Esophagus squamous epithelium (tissue), 5 donors: Measurements from ENCODE around the gene MCM9. TPM values are rescaled to one million over a fixed set of nuclear protein-coding genes. Genes with fewer than 3 reads are reported as not detected.

ENCODE experiments used
- DNase-seq: peaks from one replicate; lab custom pipeline; 2025; lab: John Stamatoyannopoulos, UW
- H3K27ac ChIP-seq, 4 donors: fragments of 200-600 bp; sonication (generic); one replicate each; pipeline ENCODE4 v1.5.1; 2016 to 2019; ENCODE audit warnings: mild to moderate bottlenecking in 1 of 4
- H3K27me3 ChIP-seq, 4 donors: fragments of 200-600 bp; sonication (generic); 1 replicate in 3 of 4; 2 replicates in 1 of 4; pipeline versions ENCODE4 v1.5.1 to v1.6.0; 2017 to 2021; ENCODE audit warnings: antibody characterized with exemption in 1 of 4
- H3K36me3 ChIP-seq, 3 donors: fragments of 200-600 bp; sonication (generic); one replicate each; pipeline ENCODE4 v1.5.1; 2016 to 2019
- H3K4me1 ChIP-seq, 3 donors: fragments of 200-600 bp; sonication (generic); one replicate each; pipeline ENCODE4 v1.5.1; 2017 to 2019
- H3K4me3 ChIP-seq, 4 donors: fragments of 200-600 bp; sonication (generic); 1 replicate in 3 of 4; 2 replicates in 1 of 4; pipeline ENCODE4 v1.5.1; 2016 to 2019; ENCODE audit warnings: mild to moderate bottlenecking in 2 of 4, moderate library complexity in 1 of 4
- H3K9me3 ChIP-seq, 3 donors: fragments of 200-600 bp; sonication (generic); one replicate each; pipeline ENCODE4 v1.5.1; 2016 to 2019
- CTCF ChIP-seq, 6 experiments: fragments of 450-650 bp in 4 of 6; fragments of 200-600 bp in 2 of 6; sonication (generic) in 2 of 6; IDR thresholded peaks; one replicate each; pipeline ENCODE4 v1.5.1; 2016 to 2019; ENCODE audit warnings: antibody characterized with exemption in 6 of 6, mild to moderate bottlenecking in 4 of 6, moderate library complexity in 4 of 6
- POLR2A ChIP-seq, 4 donors: fragments of 450-650 bp; IDR thresholded peaks; one replicate each; pipeline ENCODE4 v1.6.1; 2017; ENCODE audit warnings: antibody characterized with exemption in 4 of 4, mild to moderate bottlenecking in 4 of 4, moderate library complexity in 3 of 4
- WGBS, 2 donors: methylation state at CpG; one replicate each; pipeline ENCODE4 v1.1.5; 2018; 5-methylcytosine and 5-hydroxymethylcytosine counted together
- intact Hi-C: fragments of 100-400 bp; cut with DNase I; formaldehyde crosslinking; loops from one replicate; pipeline ENCODE4 v1.15.0; 2022
- total RNA-seq, 4 donors: library from RNA; depleted of rRNA; stranded (reverse); fragments of >200 nt; gene quantifications; one replicate each; pipeline ENCODE4 v1.1.0, GENCODE V29; 2016
- donor health status: DM: yes; HTN: yes; CAD: no.

MCM9 gene
- total RNA-seq, 4 donors from 2014 or later: 11.1 to 22.3 (median 15.1) TPM

- WGBS, 2 donors: 86 to 89% methylated on average over 2 of the region's 2 CpGs
- no peak for DNase-seq
- Histone ChIP-seq H3K36me3 (peaks cover 5 to 43% (median 12%) of the 10 kb centered on the region in 3 donors), H3K4me1 (no peaks in the 10 kb centered on the region), H3K27me3 (no peaks in the 10 kb centered on the region), H3K9me3 (no peaks in the 10 kb centered on the region), H3K4me3 (no peak overlapping the region), H3K27ac (no peak overlapping the region)
- no peak for TF ChIP-seq CTCF (IDR thresholded peaks at IDR 0.05)
- no peak for TF ChIP-seq POLR2A (IDR thresholded peaks at IDR 0.05)
- intact Hi-C loops: no loop called here
Measured at GRCh38 chr6:118829817-118830478, 105.0 kb downstream of the MCM9 start.

GRCh38 chr6:118826096-118826495 lies 108.9 kb downstream of the MCM9 start:
- H3K4me1 ChIP-seq: no peaks in the 10 kb centered on the region
- no peak for DNase-seq
- peaks cover 5 to 77% (median 12%) of the 10 kb centered on the region in 3 donors for H3K36me3 ChIP-seq
- TF ChIP-seq CTCF (IDR thresholded peaks at IDR 0.05): no peak
- TF ChIP-seq POLR2A (IDR thresholded peaks at IDR 0.05): no peak
- no peak overlapping the region for H3K27ac ChIP-seq
- H3K9me3 ChIP-seq: no peaks in the 10 kb centered on the region
- no peaks in the 10 kb centered on the region for H3K27me3 ChIP-seq
- no peak overlapping the region for H3K4me3 ChIP-seq
- WGBS, 2 donors: 93 to 100% methylated on average over 3 to 4 of the region's 4 CpGs
- intact Hi-C loops: no loop called here

- Histone ChIP-seq H3K27ac (no peak overlapping the region), H3K9me3 (no peaks in the 10 kb centered on the region), H3K36me3 (peaks cover 5 to 77% (median 12%) of the 10 kb centered on the region in 3 donors), H3K27me3 (no peaks in the 10 kb centered on the region), H3K4me1 (no peaks in the 10 kb centered on the region), H3K4me3 (no peak overlapping the region)
- no peak for DNase-seq
- 93 to 96% methylated on average over 4 of the region's 4 CpGs for WGBS, 2 donors
- TF ChIP-seq CTCF (IDR thresholded peaks at IDR 0.05): no peak
- TF ChIP-seq POLR2A (IDR thresholded peaks at IDR 0.05): no peak
- intact Hi-C loops: no loop called here
Measured at GRCh38 chr6:118825661-118826060, 109.3 kb downstream of the MCM9 start.

GRCh38 chr6:118815495-118815894 lies 119.5 kb downstream of the MCM9 start:
- no peak for TF ChIP-seq CTCF (IDR thresholded peaks at IDR 0.05)
- TF ChIP-seq POLR2A (IDR thresholded peaks at IDR 0.05): no peak
- intact Hi-C loops: no loop called here
- Histone ChIP-seq H3K27me3 (no peaks in the 10 kb centered on the region), H3K4me1 (no peaks in the 10 kb centered on the region), H3K27ac (no peak overlapping the region), H3K36me3 (peaks cover 0 to 36% (median 0%) of the 10 kb centered on the region in 3 donors), H3K4me3 (no peak overlapping the region), H3K9me3 (peaks cover 0 to 3% (median 0%) of the 10 kb centered on the region in 3 donors)
- 89 to 92% methylated on average over 2 of the region's 2 CpGs for WGBS, 2 donors
- no peak for DNase-seq

GRCh38 chr6:118813775-118814174 lies 121.2 kb downstream of the MCM9 start:
- DNase-seq: no peak
- H3K36me3 ChIP-seq: peaks cover 0 to 36% (median 0%) of the 10 kb centered on the region in 3 donors
- H3K4me1 ChIP-seq: no peaks in the 10 kb centered on the region
- H3K4me3 ChIP-seq: no peak overlapping the region
- no peaks in the 10 kb centered on the region for H3K9me3 ChIP-seq
- intact Hi-C loops: no loop called here
- no peak overlapping the region for H3K27ac ChIP-seq
- no peaks in the 10 kb centered on the region for H3K27me3 ChIP-seq
- WGBS, 2 donors: 48 to 52% methylated on average over 2 of the region's 2 CpGs
- TF ChIP-seq POLR2A (IDR thresholded peaks at IDR 0.05): no peak
